HepG2 (cell line): ENCODE measurements around the gene AHRR. TPM values are rescaled to one million over a fixed set of nuclear protein-coding genes. Genes with fewer than 3 reads are reported as not detected.

Experiments used
- ATAC-seq: fragments of 200-7000 bp; cut with Tn5 transposase; 3 replicates; pipeline ENCODE4 v1.9.1; 2020; ENCODE audit warnings: mild to moderate bottlenecking, moderate library complexity
- BruUV-seq: library from RNA; stranded (reverse); fragments of 400-500 nt; replicated peaks from 2 replicates; lab custom pipeline; 2021; lab: Mats Ljungman, UMichigan
- CTCF ChIA-PET: fragments of 300-600 bp; formaldehyde crosslinking; extraction: SDS; loops from one replicate; lab custom pipeline; 2021; ENCODE audit warnings: low total read pairs, inconsistent platforms, low intra/inter-chr PET ratio; lab: Yijun Ruan, JAX
- POLR2A ChIA-PET: fragments of 350-600 bp; sonication (Branson Sonifier 250); formaldehyde crosslinking; loops from one replicate; lab custom pipeline; 2020; ENCODE audit warnings: antibody characterized with exemption, inconsistent platforms; lab: Yijun Ruan, JAX
- DNase-seq: peaks from one replicate; pipeline ENCODE4 v3.0.0-alpha.2; 2015; ENCODE audit warnings: low spot score
- FAIRE-seq: peaks from 3 replicates; lab custom pipeline; 2011; peaks lifted over from hg19 to GRCh38; lab: Jason Lieb, UNC
- H2AFZ ChIP-seq: one replicate; pipeline ENCODE4 v1.6.1; 2011; ENCODE audit warnings: low read length, inconsistent platforms
- H3K27ac ChIP-seq: fragments of 300-600 bp; 3 replicates; pipeline ENCODE4 v1.8.0; 2011; ENCODE audit warnings: mixed run types, mild to moderate bottlenecking, mixed read lengths, low read length, inconsistent platforms; ENCODE audit not compliant: insufficient read depth; ENCODE audit errors: extremely low read length
- H3K27me3 ChIP-seq, 2 experiments: fragments of 200-600 bp in 1 of 2; 2 replicates in 1 of 2; 3 replicates in 1 of 2; pipeline versions ENCODE4 v1.6.0 to v1.8.0; 2011; ENCODE audit warnings: low read length in 2 of 2, mild to moderate bottlenecking in 2 of 2, moderate library complexity in 2 of 2, inconsistent platforms in 1 of 2; ENCODE audit not compliant: insufficient read depth in 2 of 2, control insufficient read depth in 1 of 2
- H3K36me3 ChIP-seq, 2 experiments: fragments of 200-600 bp in 1 of 2; replicated peaks in 1 of 2; 2 replicates in 1 of 2; 3 replicates in 1 of 2; pipeline versions ENCODE4 v1.5.1 to v1.8.0; 2011; ENCODE audit warnings: low read length in 2 of 2, inconsistent platforms in 1 of 2; ENCODE audit not compliant: insufficient read depth in 2 of 2, control insufficient read depth in 1 of 2
- H3K4me1 ChIP-seq: 2 replicates; pipeline ENCODE4 v1.5.1; 2012; ENCODE audit warnings: low read length, inconsistent platforms; ENCODE audit not compliant: insufficient read depth
- H3K4me2 ChIP-seq: 2 replicates; pipeline ENCODE4 v1.6.0; 2011; ENCODE audit warnings: low read depth, low read length, inconsistent platforms
- H3K4me3 ChIP-seq, 3 experiments: fragments of 200-600 bp in 1 of 3; sonication (generic), shearing (Covaris generic) in 1 of 3; replicated peaks in 1 of 3; 2 replicates each; pipeline ENCODE4 v1.5.1; 2011 to 2016; ENCODE audit warnings: low read length in 3 of 3, inconsistent platforms in 2 of 3, low read depth in 2 of 3, mild to moderate bottlenecking in 2 of 3, control low read depth in 1 of 3, mixed read lengths in 1 of 3; ENCODE audit not compliant: insufficient read depth in 1 of 3
- H3K79me2 ChIP-seq: one replicate; pipeline ENCODE4 v1.6.1; 2011; ENCODE audit warnings: low read length, inconsistent platforms; ENCODE audit not compliant: insufficient read depth
- H3K9ac ChIP-seq: 2 replicates; pipeline ENCODE4 v1.6.0; 2011; ENCODE audit warnings: mild to moderate bottlenecking, low read depth, low read length, inconsistent platforms; ENCODE audit not compliant: insufficient read depth
- H3K9me3 ChIP-seq: 2 replicates; pipeline ENCODE4 v1.5.1; 2012; ENCODE audit warnings: mild to moderate bottlenecking, low read length
- H4K20me1 ChIP-seq: 2 replicates; pipeline ENCODE4 v1.6.0; 2011; ENCODE audit warnings: inconsistent platforms, mild to moderate bottlenecking, low read length, moderate library complexity; ENCODE audit not compliant: insufficient read depth
- ASH2L ChIP-seq: fragments of 300-600, 200-600 bp; sonication (generic); IDR thresholded peaks from 2 replicates; pipeline ENCODE4 v1.7.0; 2017; ENCODE audit warnings: low read depth, mild to moderate bottlenecking, moderate library complexity, mixed read lengths, low read length; ENCODE audit not compliant: insufficient read length
- CREB1 ChIP-seq, 2 experiments: fragments of 450-650 bp in 1 of 2; IDR thresholded peaks; 2 replicates each; pipeline ENCODE4 v1.6.1; 2016 to 2017; ENCODE audit warnings: control low read depth in 1 of 2, mild to moderate bottlenecking in 1 of 2, missing compliant biosample characterization in 1 of 2, missing genetic modification characterization in 1 of 2
- FOXK2 ChIP-seq: fragments of 450-650 bp; IDR thresholded peaks from 2 replicates; pipeline ENCODE4 v1.6.1; 2016
- GLMP ChIP-seq: sonication (generic); formaldehyde crosslinking; IDR thresholded peaks from 2 replicates; pipeline ENCODE4 v1.9.0; 2021; ENCODE audit warnings: missing genetic modification reagents, mild to moderate bottlenecking, borderline replicate concordance
- HNF4G ChIP-seq, 2 experiments: sonication (generic) in 1 of 2; formaldehyde crosslinking in 1 of 2; IDR thresholded peaks; 2 replicates each; pipeline versions ENCODE4 v1.4.0 to v1.6.1; 2011 to 2020; ENCODE audit warnings: borderline replicate concordance in 2 of 2, low read depth in 2 of 2, mild to moderate bottlenecking in 2 of 2, low read length in 1 of 2, missing genetic modification reagents in 1 of 2, moderate library complexity in 1 of 2
- KIAA2018 ChIP-seq: sonication (generic); formaldehyde crosslinking; IDR thresholded peaks from 2 replicates; pipeline ENCODE4 v1.5.0; 2020; ENCODE audit warnings: mild to moderate bottlenecking, missing genetic modification reagents, borderline replicate concordance
- MAFF ChIP-seq: IDR thresholded peaks from 2 replicates; pipeline ENCODE4 v1.6.1; 2011; ENCODE audit warnings: low read depth, low read length, improper control_type of control experiment
- NR1H2 ChIP-seq: sonication (generic); formaldehyde crosslinking; IDR thresholded peaks from 2 replicates; pipeline ENCODE4 v1.8.1; 2022; ENCODE audit warnings: low read depth, missing genetic modification reagents, borderline replicate concordance
- THYN1 ChIP-seq: sonication (generic); formaldehyde crosslinking; IDR thresholded peaks from 2 replicates; pipeline ENCODE4 v1.8.1; 2023; ENCODE audit warnings: low read depth, mild to moderate bottlenecking, moderate library complexity, missing genetic modification reagents, borderline replicate concordance
- ZNF136 ChIP-seq: sonication (generic); formaldehyde crosslinking; IDR thresholded peaks from 2 replicates; pipeline ENCODE4 v1.8.1; 2022; ENCODE audit warnings: low read depth, mild to moderate bottlenecking, moderate library complexity, missing genetic modification reagents
- ZNF569 ChIP-seq: sonication (generic); formaldehyde crosslinking; IDR thresholded peaks from 2 replicates; pipeline ENCODE4 v1.5.0; 2020; ENCODE audit warnings: mild to moderate bottlenecking, missing genetic modification reagents, moderate library complexity, borderline replicate concordance
- ZNF720 ChIP-seq: sonication (generic); formaldehyde crosslinking; IDR thresholded peaks from 2 replicates; pipeline ENCODE4 v1.4.0; 2020; ENCODE audit warnings: missing genetic modification reagents
- WGBS: methylation state at CpG from one replicate; pipeline ENCODE4 v1.1.6; 2017; ENCODE audit warnings: low lambda C conversion rate; 5-methylcytosine and 5-hydroxymethylcytosine counted together
- in situ Hi-C: cut with HindIII; loops from 2 replicates; pipeline ENCODE4 v1.10.0; 2017; ENCODE audit warnings: low pct_unique_long_range_greater_than_20kb; ENCODE audit not compliant: extremely low pct_ligation_motif_present
- intact Hi-C: fragments of 100-400 bp; cut with micrococcal nuclease; formaldehyde crosslinking; loops from one replicate; pipeline ENCODE4 v1.10.0; 2022; ENCODE audit not compliant: unreplicated experiment
- polyA plus RNA-seq, 8 experiments: library from polyadenylated mRNA; depleted of rRNA in 3 of 8; stranded (reverse) in 7 of 8; unstranded in 1 of 8; fragments of >200 nt; fragmentation: Illumina TruSeq in 4 of 8; extraction: Trizol in 4 of 8; gene quantifications; 2 replicates each; pipeline versions ENCODE4 v1.2.1 to v1.2.3, GENCODE V29; 2011 to 2016; ENCODE audit warnings: low read depth in 4 of 8, missing spikeins in 1 of 8, mixed read lengths in 1 of 8; ENCODE audit not compliant: insufficient read depth in 1 of 8
- total RNA-seq, 5 experiments: library from RNA; depleted of rRNA; stranded (reverse); fragments of >200 nt; fragmentation: Illumina TruSeq; extraction: Trizol; gene quantifications; 2 replicates each; pipeline ENCODE4 v1.2.3, GENCODE V29; 2016; ENCODE audit warnings: low read depth in 1 of 5

The AHRR gene
- total and polyA plus RNA-seq, 2 of the 13 experiments (the other 11 are each of a cell fraction or from before 2014, with no cell fraction given): 0.28 to 0.35 TPM

GRCh38 chr5:483434-484140 lies 162.1 kb downstream of the AHRR start (continued):
- TF ChIP-seq CREB1 (IDR thresholded peaks at IDR 0.05) (no peak), CREB1 (CRISPR knock-in tag; IDR thresholded peaks at IDR 0.05) (no peak), HNF4G (IDR thresholded peaks at IDR 0.05; ENCODE audit: borderline replicate concordance, low read depth, low read length) (no peak), HNF4G (CRISPR knock-in tag; IDR thresholded peaks at IDR 0.05; ENCODE audit: borderline replicate concordance, low read depth) (no peak), GLMP (CRISPR knock-in tag) (no peak), ZNF569 (CRISPR knock-in tag) (no peak), ASH2L (no peak), ZNF136 (CRISPR knock-in tag) (no peak), FOXK2 (no peak)

GRCh38 chr5:484556-484955 lies 163.0 kb downstream of the AHRR start:
- H3K79me2 ChIP-seq: no peaks in the 10 kb centered on the region
- intact Hi-C loops: no loop called here
- in situ Hi-C loops: no loop called here
- H3K4me2 ChIP-seq: no peak overlapping the region
- DNase-seq (no peak), FAIRE-seq (no peak), ATAC-seq (no peak)
- ChIA-PET POLR2A (no interaction called here), CTCF (no interaction called here)
- no peaks in the 10 kb centered on the region for H4K20me1 ChIP-seq
- no peak overlapping the region for H3K4me3 ChIP-seq
- no peak overlapping the region for H3K9ac ChIP-seq
- peaks cover 12 to 78% of the 10 kb centered on the region in 2 experiments; a peak in 4 of 5 replicates for H3K27me3 ChIP-seq
- no peak overlapping the region for H2AFZ ChIP-seq
- no peaks in the 10 kb centered on the region for H3K9me3 ChIP-seq
- no peaks in the 10 kb centered on the region for H3K36me3 ChIP-seq
- WGBS: 75% methylated on average over 10 of the region's 24 CpGs
- no TSS peak for BruUV-seq
- peaks cover 8% of the 10 kb centered on the region for H3K4me1 ChIP-seq
- no peak overlapping the region for H3K27ac ChIP-seq
- no peak for TF ChIP-seq THYN1 (CRISPR knock-in tag)
- no peak for TF ChIP-seq ZNF720 (CRISPR knock-in tag)
- TF ChIP-seq NR1H2 (CRISPR knock-in tag): no peak
- TF ChIP-seq MAFF: no peak
- no peak for TF ChIP-seq KIAA2018 (CRISPR knock-in tag)
